Astrocyte (in vitro differentiated cells and primary cell): ENCODE measurements around the gene NINL. TPM values are rescaled to one million over a fixed set of nuclear protein-coding genes. Genes with fewer than 3 reads are reported as not detected.
A peak's percentile ranks its signal among the peaks of the same experiment; 100 is the strongest.

ENCODE experiments used
- DNase-seq: peaks from one replicate; pipeline ENCODE4 v3.0.0-alpha.2; 2010; ENCODE audit warnings: low read depth
- FAIRE-seq: peaks from 2 replicates; lab custom pipeline; 2011; peaks lifted over from hg19 to GRCh38; lab: Jason Lieb, UNC
- H2AFZ ChIP-seq: 2 replicates; pipeline ENCODE4 v1.6.0; 2012; ENCODE audit warnings: low read depth, low read length, inconsistent platforms
- H3K27ac ChIP-seq: 2 replicates; pipeline ENCODE4 v1.5.1; 2011; ENCODE audit warnings: low read depth, low read length, inconsistent platforms
- H3K27me3 ChIP-seq: 2 replicates; pipeline ENCODE4 v1.6.0; 2011; ENCODE audit warnings: low read length, inconsistent platforms; ENCODE audit not compliant: insufficient read depth
- H3K36me3 ChIP-seq: 2 replicates; pipeline ENCODE4 v1.5.1; 2011; ENCODE audit warnings: low read length, inconsistent platforms; ENCODE audit not compliant: insufficient read depth
- H3K4me1 ChIP-seq: 2 replicates; pipeline ENCODE4 v1.5.1; 2011; ENCODE audit warnings: low read length, inconsistent platforms; ENCODE audit not compliant: insufficient read depth
- H3K4me2 ChIP-seq: 2 replicates; pipeline ENCODE4 v1.6.0; 2012; ENCODE audit warnings: low read length, inconsistent platforms
- H3K4me3 ChIP-seq: 2 replicates; pipeline ENCODE4 v1.5.1; 2011; ENCODE audit warnings: low read depth, mild to moderate bottlenecking, low read length, inconsistent platforms; ENCODE audit not compliant: insufficient read depth
- H3K79me2 ChIP-seq: 2 replicates; pipeline ENCODE4 v1.6.0; 2012; ENCODE audit warnings: mild to moderate bottlenecking, low read length, inconsistent platforms; ENCODE audit not compliant: insufficient read depth
- H3K9ac ChIP-seq: 2 replicates; pipeline ENCODE4 v1.6.0; 2012; ENCODE audit warnings: mild to moderate bottlenecking, low read length, inconsistent platforms
- H3K9me3 ChIP-seq: 2 replicates; pipeline ENCODE4 v1.5.1; 2012; ENCODE audit warnings: low read depth, mild to moderate bottlenecking, low read length, inconsistent platforms; ENCODE audit not compliant: insufficient read depth
- H4K20me1 ChIP-seq: 2 replicates; pipeline ENCODE4 v1.6.0; 2012; ENCODE audit warnings: low read length, inconsistent platforms; ENCODE audit not compliant: insufficient read depth
- H3K27ac Mint-ChIP-seq: one replicate; pipeline ENCODE4 v1.8.0; 2021; ENCODE audit warnings: mild to moderate bottlenecking, mixed read lengths; ENCODE audit not compliant: unreplicated experiment
- H3K27me3 Mint-ChIP-seq: one replicate; pipeline ENCODE4 v1.8.0; 2021; ENCODE audit warnings: low read depth, mixed read lengths; ENCODE audit not compliant: unreplicated experiment
- H3K36me3 Mint-ChIP-seq: one replicate; pipeline ENCODE4 v1.8.0; 2021; ENCODE audit warnings: low read depth, mixed read lengths; ENCODE audit not compliant: unreplicated experiment
- H3K4me1 Mint-ChIP-seq: one replicate; pipeline ENCODE4 v1.8.0; 2021; ENCODE audit warnings: low read depth, mixed read lengths; ENCODE audit not compliant: unreplicated experiment
- H3K4me3 Mint-ChIP-seq: one replicate; pipeline ENCODE4 v1.8.0; 2021; ENCODE audit warnings: mild to moderate bottlenecking, moderate library complexity, mixed read lengths; ENCODE audit not compliant: unreplicated experiment
- H3K9me3 Mint-ChIP-seq: one replicate; pipeline ENCODE4 v1.8.0; 2021; ENCODE audit warnings: mild to moderate bottlenecking, mixed read lengths; ENCODE audit not compliant: unreplicated experiment
- CTCF ChIP-seq: IDR thresholded peaks from 2 replicates; pipeline ENCODE4 v1.5.1; 2011; ENCODE audit warnings: low read depth, mild to moderate bottlenecking, inconsistent platforms, low read length, moderate library complexity; ENCODE audit not compliant: insufficient read depth
- EZH2 ChIP-seq: IDR thresholded peaks from 2 replicates; pipeline ENCODE4 v1.6.1; 2012; ENCODE audit warnings: mild to moderate bottlenecking, low read length, inconsistent platforms; ENCODE audit not compliant: insufficient read depth
- total RNA-seq: library from RNA; stranded (reverse); gene quantifications from 2 replicates; pipeline ENCODE4 v1.2.1, GENCODE V29; 2021

The NINL gene
- total RNA-seq, 1 donor from 2014 or later, result 10.2 TPM

- Mint-ChIP-seq H3K27me3 (no peaks in the 10 kb centered on the region), H3K9me3 (peaks cover 8% of the 10 kb centered on the region), H3K4me1 (no peaks in the 10 kb centered on the region), H3K4me3 (peak overlapping the region; percentile 92), H3K36me3 (peaks cover 1% of the 10 kb centered on the region), H3K27ac (no peak overlapping the region)
- Histone ChIP-seq H3K27me3 (no peaks in the 10 kb centered on the region), H3K4me2 (peak overlapping the region; percentile 89), H3K36me3 (no peaks in the 10 kb centered on the region), H4K20me1 (no peaks in the 10 kb centered on the region), H3K4me1 (peaks cover 14% of the 10 kb centered on the region), H3K27ac (peak overlapping the region; percentile 71), H3K9ac (peak overlapping the region; percentile 87), H3K4me3 (peak overlapping the region; percentile 78), H3K9me3 (peaks cover 5% of the 10 kb centered on the region), H2AFZ (peak overlapping the region; percentile 88), H3K79me2 (peaks cover 31% of the 10 kb centered on the region)
- FAIRE-seq (no peak), DNase-seq (no peak)
- TF ChIP-seq CTCF (no peak), EZH2 (no peak)
Observed at GRCh38 chr20:25408170-25408547, 177.2 kb downstream of the NINL start.

GRCh38 chr20:25407311-25408169, 177.8 kb downstream of the NINL start, which contains the start of gene GINS1:
Gene GINS1 (plus strand): TSS chr20:25407673. CDS start chr20:25407821, 148 bp downstream.
- TF ChIP-seq EZH2, result no peak
- TF ChIP-seq CTCF, result no peak
- H3K27ac ChIP-seq, result peak within 1 kb of the TSS; percentile 71

More at GRCh38 chr20:25407311-25408169, 177.8 kb downstream of the NINL start, which contains the start of gene GINS1:
- H3K4me2 ChIP-seq, result peak within 1 kb of the TSS; percentile 89
- no peaks in the 10 kb centered on the region for H3K27me3 ChIP-seq
- DNase-seq (peak; percentile 81), FAIRE-seq (no peak)
- H3K9me3 ChIP-seq, result peaks cover 9% of the 10 kb centered on the region
- Mint-ChIP-seq H3K27ac (peak within 1 kb of the TSS; percentile 38), H3K9me3 (peaks cover 12% of the 10 kb centered on the region), H3K36me3 (peaks cover 6% of the 10 kb centered on the region), H3K27me3 (no peaks in the 10 kb centered on the region), H3K4me3 (peak within 1 kb of the TSS; percentile 92), H3K4me1 (no peaks in the 10 kb centered on the region)
- peaks cover 14% of the 10 kb centered on the region for H3K4me1 ChIP-seq
- H3K4me3 ChIP-seq, result peak within 1 kb of the TSS; percentile 78
- no peaks in the 10 kb centered on the region for H4K20me1 ChIP-seq
- H3K9ac ChIP-seq, result peak within 1 kb of the TSS; percentile 87
- peaks cover 31% of the 10 kb centered on the region for H3K79me2 ChIP-seq
- H3K36me3 ChIP-seq, result no peaks in the 10 kb centered on the region
- peak within 1 kb of the TSS; percentile 88 for H2AFZ ChIP-seq

Other genes with a start within 250 kb of the NINL start
- gene ABHD12, start 194.7 kb downstream of the NINL start, total RNA-seq, result 88.3 and 98.1 TPM in 2 replicates
- gene GINS1, start 177.9 kb downstream of the NINL start, total RNA-seq, result 5.0 and 6.6 TPM in 2 replicates
- 5.0 and 5.7 TPM in 2 replicates for gene NANP, start 38.5 kb upstream of the NINL start, total RNA-seq
- 13.8 and 15.6 TPM in 2 replicates for gene ZNF337, start 111.3 kb upstream of the NINL start, total RNA-seq